DMS53 treated with DMSO at 0.1 percent for 48 hours (cell line): ENCODE results near the gene SLC44A4.
"Not testable (repeated sequence)": the region's sequence is repeated elsewhere in the genome, so short reads cannot be mapped to it uniquely, and the experiment has no call there.

ENCODE experiments used
- DNase-seq: peaks from one replicate; lab custom pipeline; 2025; ENCODE audit not compliant: unreplicated experiment; lab: John Stamatoyannopoulos, UW

Gene SLC44A4

GRCh38 chr6:31831350-31832215 is 47.2 kb downstream of the SLC44A4 start:
- no peak for DNase-seq

- no peak for DNase-seq
Measured at GRCh38 chr6:31830886-31831335, 47.9 kb downstream of the SLC44A4 start.

DNA sequence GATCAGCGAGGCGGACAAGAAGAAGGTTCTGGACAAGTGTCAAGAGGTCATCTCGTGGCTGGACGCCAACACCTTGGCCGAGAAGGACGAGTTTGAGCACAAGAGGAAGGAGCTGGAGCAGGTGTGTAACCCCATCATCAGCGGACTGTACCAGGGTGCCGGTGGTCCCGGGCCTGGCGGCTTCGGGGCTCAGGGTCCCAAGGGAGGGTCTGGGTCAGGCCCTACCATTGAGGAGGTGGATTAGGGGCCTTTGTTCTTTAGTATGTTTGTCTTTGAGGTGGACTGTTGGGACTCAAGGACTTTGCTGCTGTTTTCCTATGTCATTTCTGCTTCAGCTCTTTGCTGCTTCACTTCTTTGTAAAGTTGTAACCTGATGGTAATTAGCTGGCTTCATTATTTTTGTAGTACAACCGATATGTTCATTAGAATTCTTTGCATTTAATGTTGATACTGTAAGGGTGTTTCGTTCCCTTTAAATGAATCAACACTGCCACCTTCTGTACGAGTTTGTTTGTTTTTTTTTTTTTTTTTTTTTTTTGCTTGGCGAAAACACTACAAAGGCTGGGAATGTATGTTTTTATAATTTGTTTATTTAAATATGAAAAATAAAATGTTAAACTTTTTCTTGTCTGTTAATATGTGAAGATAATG is 49.0 kb downstream of the SLC44A4 start:
- peak; percentile 51 for DNase-seq

GRCh38 chr6:31827286-31828079 is 51.3 kb downstream of the SLC44A4 start, which contains the start of gene HSPA1B:
HSPA1B (plus strand) TSS chr6:31827738; CDS start chr6:31827951, 213 bp downstream.
- DNase-seq: peak; percentile 100

DNA sequence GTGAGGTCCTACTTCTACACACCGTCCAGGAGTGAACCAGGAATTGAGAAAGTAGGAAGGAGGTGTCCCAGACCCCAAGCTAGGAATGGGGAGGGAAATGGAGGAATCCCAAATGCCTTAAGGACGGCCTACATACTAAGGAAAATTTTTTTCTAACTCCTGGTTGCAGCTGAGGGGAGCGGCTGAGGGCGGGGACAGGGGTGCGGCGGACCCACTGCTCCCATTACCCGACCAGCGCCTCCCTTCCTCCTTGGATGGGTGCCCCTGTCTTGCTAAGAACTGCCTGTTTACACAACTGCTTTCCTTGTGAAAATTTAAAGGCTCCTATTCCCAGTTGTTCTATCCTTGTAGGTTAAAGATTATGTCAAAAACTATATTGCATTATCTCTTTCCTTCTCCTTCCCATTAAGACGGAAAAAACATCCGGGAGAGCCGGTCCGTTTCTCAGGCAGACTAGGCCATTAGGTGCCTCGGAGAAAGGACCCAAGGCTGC is 52.0 kb downstream of the SLC44A4 start:
- DNase-seq: no peak

- DNase-seq: no peak
Measured at GRCh38 chr6:31825553-31825952, 53.2 kb downstream of the SLC44A4 start.

GRCh38 chr6:31823592-31824196 is 55.1 kb downstream of the SLC44A4 start:
- DNase-seq: not testable (repeated sequence)

GRCh38 chr6:31822036-31822821 is 56.6 kb downstream of the SLC44A4 start:
- DNase-seq: peak; percentile 63

GRCh38 chr6:31821301-31822035 is 57.3 kb downstream of the SLC44A4 start:
- peak; percentile 63 for DNase-seq

GRCh38 chr6:31820399-31820798 is 58.4 kb downstream of the SLC44A4 start:
- not testable (repeated sequence) for DNase-seq

- DNase-seq: no peak
Measured at GRCh38 chr6:31819871-31820299, 58.9 kb downstream of the SLC44A4 start.

- not testable (repeated sequence) for DNase-seq
Measured at GRCh38 chr6:31817929-31818511, 60.8 kb downstream of the SLC44A4 start.

GRCh38 chr6:31817133-31817928 is 61.5 kb downstream of the SLC44A4 start:
- not testable (repeated sequence) for DNase-seq

DNA sequence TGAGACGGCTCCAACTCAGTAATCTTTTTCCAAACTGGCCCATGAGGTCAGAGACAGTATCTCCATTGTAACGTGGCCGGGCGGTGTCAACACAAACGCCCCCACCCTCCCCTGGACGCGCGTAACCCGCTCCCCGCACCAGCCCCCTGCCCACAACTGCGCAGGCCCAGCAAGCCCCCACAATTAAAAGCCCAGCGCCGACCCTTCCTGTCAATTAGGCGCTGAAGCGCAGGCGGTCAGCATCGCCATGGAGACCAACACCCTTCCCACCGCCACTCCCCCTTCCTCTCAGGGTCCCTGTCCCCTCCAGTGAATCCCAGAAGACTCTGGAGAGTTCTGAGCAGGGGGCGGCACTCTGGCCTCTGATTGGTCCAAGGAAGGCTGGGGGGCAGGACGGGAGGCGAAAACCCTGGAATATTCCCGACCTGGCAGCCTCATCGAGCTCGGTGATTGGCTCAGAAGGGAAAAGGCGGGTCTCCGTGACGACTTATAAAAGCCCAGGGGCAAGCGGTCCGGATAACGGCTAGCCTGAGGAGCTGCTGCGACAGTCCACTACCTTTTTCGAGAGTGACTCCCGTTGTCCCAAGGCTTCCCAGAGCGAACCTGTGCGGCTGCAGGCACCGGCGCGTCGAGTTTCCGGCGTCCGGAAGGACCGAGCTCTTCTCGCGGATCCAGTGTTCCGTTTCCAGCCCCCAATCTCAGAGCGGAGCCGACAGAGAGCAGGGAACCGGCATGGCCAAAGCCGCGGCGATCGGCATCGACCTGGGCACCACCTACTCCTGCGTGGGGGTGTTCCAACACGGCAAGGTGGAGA is 63.6 kb downstream of the SLC44A4 start, which contains the start of the genes HSPA1A and HSPA1L:
HSPA1A (plus strand) TSS at position 519 of the 814 bp plus-strand sequence; CDS start at position 733, 214 bp downstream.
HSPA1L (minus strand) TSS at position 259 of the 814 bp plus-strand sequence. CDS start 3,311 bp downstream, outside the sequence.
- DNase-seq: peak; percentile 94

GRCh38 chr6:31814677-31815024 is 64.1 kb downstream of the SLC44A4 start:
- DNase-seq: peak; percentile 92

- no peak for DNase-seq
Measured at GRCh38 chr6:31813465-31813849, 65.3 kb downstream of the SLC44A4 start.
